Measurements from ENCODE around the gene ELMO1.

GRCh38 chr7:36949711-36950600 is 498.7 kb downstream of the ELMO1 start:
- TF ChIP-seq CTCF (IDR thresholded peaks at IDR 0.05; ENCODE audit: poor library complexity): no peak
- no peak for TF ChIP-seq EZH2 (IDR thresholded peaks at IDR 0.05; ENCODE audit: borderline replicate concordance)

All from hepatocyte (in vitro differentiated cells).